ENCODE measurements around the gene PFDN4.

The PFDN4 gene

DNA sequence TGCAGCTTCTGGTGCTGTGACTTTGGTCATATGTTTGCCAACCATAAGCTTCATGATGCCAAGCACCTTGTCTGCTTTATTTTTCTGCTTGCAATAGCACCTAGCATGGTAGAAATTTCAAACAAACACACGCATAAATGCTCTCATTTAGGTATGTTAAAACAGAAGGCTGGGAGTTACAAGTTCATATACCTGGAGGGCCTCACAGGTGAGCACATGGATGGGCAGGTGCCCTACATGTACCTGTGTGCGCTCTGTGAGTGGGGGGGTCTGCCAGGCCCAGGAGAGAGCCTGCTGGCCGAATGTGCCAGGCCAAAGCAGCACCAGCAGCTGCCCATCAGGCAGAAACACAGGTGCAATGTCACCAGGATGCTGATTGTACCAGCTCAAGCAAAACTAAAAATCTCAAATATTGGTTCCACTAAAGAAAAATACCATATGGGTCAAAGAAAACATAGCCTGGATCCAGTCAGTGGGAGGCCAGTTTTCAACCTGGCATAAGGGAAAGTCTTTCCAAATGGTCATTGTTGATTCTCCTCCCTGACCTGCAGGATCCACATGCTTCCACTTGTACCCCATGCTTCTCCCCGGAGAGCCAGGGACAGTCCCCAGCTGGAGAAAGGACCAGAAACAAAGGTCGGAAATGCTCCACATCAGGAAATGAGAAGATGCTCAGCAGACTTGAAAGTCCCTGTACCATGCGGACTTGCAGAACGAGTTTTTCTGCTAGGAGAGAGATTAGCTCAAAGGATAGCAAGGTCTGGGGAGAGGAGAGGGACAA is 7.2 kb upstream of the PFDN4 start:
- no peak for DNase-seq (ENCODE audit: low spot score)

DNA sequence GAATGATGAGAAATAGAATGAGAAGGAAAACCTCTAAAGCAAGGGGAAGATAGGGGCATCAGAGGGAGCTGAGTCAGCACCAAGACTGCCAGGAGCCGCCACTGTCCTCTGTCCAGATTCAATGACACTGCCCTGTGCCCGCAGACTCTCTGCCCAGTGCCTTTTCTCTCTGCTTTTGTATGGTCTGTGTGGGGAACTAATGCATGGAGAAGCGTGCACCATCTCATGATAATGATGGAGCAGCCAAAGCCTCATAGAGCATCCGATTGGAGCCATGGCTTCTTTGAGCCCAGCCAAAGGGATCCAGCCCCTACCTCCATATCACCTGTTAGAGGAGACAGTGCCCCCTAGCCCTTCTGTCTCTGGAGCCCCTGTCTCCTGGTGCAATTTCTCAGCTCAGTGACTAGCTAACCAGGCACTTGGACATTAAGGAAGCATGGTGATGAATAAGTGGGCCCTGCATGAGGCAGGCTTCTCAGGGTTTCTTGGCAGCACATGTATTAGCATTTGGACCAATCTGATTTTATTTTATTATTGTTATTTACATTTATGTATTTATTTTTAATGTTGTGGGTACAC is 6.5 kb upstream of the PFDN4 start:
- DNase-seq (ENCODE audit: low spot score): no peak

DNA sequence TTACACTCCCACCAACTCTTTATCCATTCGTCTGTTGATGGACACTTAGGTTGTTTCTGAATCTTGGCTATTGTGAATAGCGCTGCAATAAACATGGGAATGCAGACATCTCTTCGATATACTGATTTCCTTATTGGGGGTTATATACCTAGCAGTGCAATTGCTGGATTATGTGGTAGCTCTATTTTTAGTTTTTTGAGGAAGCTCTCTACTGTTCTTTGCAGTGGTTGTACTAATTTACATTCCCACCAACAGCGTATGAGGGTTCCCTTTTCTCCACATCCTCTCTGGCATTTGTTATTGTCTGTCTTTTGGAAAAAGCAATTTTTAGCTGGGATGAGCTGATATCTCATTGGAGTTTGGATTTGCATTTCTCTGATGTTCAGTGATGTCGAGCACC is 4.6 kb upstream of the PFDN4 start:
- DNase-seq (ENCODE audit: low spot score): no peak

DNA sequence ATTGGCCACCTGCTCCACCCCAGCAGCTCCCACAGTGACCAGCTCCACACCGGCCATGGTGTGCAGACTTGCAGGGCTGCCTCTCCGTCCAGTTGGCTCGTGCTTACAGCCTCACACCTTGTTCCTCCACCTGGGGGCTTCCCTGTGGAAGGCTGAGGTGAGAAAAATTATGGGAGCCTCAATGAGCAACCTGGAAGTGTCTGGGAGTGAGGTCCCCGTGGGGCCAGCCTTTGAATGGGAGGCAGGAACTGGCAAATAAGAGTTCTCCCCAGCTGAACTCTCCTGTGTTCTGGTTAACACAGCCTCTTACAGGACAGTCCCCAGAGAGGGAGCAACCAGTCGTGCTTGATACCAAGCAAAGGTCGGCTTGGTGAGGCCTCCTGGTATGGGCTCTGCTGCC is 3.8 kb upstream of the PFDN4 start:
- DNase-seq (ENCODE audit: low spot score): no peak

DNA sequence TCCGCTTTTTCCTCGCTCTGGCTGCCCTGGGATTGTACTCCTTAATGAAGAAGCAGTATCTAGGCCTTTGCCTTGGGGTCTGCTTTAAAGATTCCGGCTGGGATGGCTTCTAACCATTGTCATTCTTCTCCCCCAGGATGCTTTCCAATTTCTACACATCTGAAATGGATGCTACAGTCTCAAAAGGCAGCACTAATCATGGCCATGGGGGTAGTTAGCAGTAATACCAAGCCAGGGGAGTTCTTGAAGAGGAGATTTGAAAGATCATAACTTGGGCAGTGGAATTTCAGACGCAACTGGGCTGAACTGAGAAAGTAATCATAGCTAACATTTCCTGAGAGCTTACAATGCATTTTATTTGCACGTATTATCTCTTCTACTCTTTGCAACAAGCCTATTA is 3.4 kb upstream of the PFDN4 start:
- no peak for DNase-seq (ENCODE audit: low spot score)

DNA sequence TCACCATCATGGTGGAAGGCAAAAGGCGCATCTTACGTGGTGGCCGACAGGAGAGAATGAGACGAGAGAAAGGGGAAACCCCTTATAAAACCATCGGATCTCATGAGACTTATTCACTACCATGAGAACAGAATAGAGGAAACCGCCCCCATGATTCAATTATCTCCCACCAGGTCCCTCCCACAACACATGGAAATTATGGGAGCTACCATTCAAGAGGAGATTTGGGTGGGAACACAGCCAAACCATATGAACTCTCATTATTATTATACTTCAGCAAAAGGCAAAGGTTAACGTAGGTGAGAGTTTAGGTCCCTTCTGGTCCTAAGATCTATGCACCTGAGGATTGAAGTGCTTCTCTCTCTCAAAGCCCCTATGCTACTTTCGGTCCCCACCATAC is 2.4 kb upstream of the PFDN4 start:
- no peak for DNase-seq (ENCODE audit: low spot score)

DNA sequence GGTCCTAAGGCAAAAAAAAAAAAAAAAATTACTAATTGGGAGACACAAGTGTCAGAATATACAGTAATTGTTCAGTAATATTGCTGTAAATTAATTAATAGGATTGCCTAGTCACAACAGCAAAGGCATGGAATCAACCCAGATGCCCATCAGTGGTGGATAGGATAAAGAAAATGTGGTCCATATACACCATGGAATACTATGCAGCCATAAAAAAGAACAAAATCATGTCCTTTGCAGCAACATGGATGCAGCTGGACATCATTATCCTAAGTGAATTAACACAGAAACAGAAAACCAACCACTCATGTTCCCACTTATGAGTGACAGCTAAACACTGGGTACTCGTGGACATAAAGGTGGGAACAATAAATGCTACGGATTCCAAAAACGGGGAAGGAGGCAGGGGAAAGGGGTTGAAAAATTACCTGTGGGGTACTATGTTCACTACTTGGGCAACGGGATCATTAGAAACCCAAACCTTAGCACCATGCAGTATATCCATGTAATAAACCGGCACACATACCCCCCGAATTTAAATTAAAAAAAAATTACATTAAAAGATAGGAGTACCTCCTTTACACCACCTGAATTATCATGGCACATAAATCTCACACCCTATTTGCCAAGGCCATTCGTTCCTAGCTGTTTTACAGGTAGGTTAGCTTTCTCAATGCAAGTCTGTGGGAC is 689 bp upstream of the PFDN4 start:
- DNase-seq (ENCODE audit: low spot score): no peak

DNA sequence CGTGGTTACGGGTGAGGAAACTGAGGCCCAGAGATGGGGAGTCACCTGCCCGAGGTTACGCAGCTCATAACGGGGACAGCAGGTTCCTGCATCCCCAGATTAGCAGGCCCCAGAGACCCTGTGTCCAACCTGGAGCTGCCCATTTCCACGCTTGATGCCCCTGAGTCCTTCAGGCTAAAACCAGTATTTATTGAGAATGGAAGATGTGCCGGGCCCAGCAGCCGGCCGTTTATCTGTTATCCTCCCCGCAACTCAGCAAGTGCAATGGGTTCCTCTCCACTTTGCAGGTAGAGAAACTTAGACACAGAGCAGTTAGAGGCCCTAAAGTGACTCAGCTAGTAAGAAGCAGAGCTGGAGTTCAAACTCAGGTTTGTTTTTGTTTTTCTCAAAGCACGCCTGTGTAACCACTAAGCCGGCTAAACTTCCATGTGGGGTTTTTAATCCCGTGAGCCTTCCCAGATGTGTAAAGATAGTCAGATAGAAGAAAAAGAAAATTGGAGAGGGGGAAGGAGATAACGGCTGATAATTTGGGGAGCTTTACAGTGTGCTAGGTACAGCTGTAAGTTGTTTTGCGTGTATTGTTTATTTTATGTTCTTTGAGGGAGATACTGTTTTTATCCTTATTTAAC is 775 bp downstream of the PFDN4 start:
- peak; percentile 19 for DNase-seq (ENCODE audit: low spot score)

DNA sequence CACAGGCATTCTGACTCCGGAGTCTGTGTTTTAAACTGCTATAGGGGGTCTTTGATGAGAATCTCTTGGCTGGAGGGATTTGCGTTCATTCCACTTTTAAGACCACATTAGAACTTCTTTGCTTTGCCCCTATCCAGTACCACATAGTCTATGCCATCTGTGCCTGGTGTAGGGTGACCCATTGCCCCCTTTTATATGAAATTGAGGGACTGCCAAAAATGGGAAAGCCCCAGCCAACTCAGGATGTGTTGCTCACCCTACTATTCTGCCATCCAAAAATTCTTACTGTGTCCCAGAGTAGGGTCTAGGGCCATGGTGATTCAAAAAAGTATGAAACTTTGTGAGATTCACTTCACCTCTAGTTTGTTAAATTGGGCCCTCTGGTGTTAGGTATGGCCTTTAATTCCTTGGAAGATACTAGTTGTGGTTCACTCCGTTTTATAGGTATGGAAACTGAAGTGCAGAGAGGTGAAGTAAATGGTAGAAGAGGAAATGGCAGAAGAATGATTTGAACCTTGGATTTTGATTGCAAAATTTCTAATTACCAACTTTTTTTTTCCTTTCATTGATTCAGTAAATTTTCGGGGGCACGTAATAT is 1.4 kb downstream of the PFDN4 start:
- no peak for DNase-seq (ENCODE audit: low spot score)

DNA sequence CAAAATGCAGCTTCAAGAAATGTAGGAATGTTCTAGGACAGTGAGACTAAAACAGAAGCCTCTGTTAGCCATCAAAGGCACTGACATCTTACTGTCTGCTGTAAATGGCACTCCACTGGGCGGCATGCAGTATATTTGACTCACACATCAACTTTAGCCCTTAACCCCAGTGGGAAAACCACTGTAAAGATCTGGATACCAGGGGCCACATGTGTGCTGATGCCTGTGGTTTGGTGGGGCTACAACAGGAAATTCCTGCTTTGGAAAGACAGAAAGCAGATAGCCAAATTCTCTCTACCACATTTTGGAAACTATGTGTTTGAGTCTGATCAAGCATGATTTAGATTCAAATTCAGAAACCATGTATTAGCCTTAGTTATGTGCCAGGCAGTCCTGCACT is 4.3 kb downstream of the PFDN4 start:
- DNase-seq (ENCODE audit: low spot score): no peak

DNA sequence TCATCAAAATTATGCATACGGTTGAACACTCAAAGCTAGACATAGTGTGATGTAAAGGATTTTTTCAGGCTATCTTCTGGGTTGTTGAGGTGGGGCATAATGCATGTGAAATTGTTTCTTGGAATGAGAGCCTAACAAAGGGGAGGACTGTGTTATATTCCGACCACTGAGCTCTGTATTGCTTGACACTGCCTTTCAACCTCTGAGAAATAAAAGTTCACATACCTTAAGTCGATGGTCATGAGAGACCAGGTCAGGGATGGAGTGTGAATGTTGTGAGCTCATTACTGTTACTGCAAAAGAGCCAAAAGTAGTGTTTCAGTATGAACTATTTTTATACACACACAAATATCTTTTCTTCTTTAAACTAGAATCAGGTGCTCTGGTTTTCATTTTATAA is 5.0 kb downstream of the PFDN4 start:
- no peak for DNase-seq (ENCODE audit: low spot score)

DNA sequence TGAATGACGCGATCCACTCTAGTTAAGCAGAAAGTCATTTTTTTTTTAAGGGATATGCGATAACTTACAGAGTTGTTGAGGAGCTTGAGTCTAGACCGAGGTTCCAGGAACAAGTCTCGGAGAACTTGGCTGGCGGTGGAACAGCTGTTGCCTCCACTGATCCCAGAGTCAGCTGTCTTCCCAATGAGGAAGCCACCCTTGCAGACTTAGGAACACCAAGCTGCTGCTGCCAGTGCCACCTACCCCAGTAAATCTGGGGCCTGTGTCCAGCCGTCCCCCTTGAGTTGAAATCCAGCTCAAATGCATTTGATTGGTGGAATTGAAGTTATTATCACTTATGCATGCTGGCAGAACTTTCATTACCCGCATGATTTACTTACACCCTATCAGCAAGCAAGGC is 6.7 kb downstream of the PFDN4 start:
- DNase-seq (ENCODE audit: low spot score): no peak

DNA sequence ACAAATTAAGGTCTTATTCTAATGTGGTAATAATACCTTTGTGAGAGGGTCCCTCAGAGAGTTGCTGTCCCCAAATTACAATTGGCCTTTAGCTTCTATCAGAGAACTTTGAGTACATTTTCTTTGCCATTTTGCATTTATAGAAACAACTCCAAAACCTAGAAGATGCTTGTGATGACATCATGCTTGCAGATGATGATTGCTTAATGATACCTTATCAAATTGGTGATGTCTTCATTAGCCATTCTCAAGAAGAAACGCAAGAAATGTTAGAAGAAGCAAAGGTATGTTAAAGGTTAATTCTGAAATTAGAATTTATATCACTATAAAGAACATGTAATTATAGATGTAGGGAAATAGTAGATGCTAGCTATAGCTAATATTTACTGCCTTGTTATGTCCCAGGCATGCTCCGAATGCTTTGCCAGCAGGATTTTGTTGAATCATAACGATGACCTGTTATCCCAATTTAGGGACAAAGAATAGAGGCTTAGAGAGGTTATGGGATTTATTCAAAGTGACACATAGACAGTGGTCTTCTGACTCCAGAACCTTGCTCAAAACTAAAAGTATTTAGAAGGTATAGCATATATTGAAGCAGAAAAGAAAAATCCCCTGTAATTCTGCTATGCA is 7.4 kb downstream of the PFDN4 start:
- no peak for DNase-seq (ENCODE audit: low spot score)

DNA sequence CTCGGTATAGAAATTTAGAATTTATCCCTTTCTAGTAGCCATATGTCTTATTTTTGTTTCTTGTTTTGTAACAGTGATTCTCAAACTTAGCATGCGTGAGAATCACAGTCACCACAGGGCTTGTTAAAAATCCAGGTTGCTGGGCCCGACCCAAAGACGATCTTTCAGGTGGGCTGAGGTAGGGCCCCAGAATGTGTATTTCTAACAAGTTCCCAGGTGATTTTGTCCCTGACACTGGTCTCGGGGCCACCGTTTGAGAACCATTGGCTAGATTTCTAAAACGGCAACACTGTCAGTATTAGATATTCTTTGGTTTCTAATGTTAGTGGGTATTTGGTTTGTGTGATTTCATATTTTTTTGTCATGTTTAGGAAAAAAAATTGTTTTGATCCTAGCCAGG is 9.9 kb downstream of the PFDN4 start:
- no peak for DNase-seq (ENCODE audit: low spot score)

DNA sequence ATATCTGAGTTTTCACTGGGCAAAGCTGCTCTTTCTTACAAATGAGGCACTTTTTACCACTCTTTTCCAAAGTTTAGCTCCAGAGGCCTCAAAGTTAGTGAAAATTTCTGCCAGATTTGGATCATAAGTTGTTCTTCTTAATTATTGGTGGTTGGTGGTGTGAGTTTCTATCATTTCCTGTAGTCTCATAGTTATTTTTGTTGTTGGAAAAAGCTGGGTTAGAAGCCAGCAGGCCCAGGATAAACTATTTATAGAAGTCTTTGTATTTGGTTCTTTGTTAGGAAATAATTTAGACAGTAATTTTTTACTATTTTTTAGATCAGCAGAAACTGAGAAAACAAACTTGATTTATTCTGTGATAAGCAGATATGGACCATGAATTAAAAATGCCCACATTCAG is 10.6 kb downstream of the PFDN4 start:
- no peak for DNase-seq (ENCODE audit: low spot score)

DNA sequence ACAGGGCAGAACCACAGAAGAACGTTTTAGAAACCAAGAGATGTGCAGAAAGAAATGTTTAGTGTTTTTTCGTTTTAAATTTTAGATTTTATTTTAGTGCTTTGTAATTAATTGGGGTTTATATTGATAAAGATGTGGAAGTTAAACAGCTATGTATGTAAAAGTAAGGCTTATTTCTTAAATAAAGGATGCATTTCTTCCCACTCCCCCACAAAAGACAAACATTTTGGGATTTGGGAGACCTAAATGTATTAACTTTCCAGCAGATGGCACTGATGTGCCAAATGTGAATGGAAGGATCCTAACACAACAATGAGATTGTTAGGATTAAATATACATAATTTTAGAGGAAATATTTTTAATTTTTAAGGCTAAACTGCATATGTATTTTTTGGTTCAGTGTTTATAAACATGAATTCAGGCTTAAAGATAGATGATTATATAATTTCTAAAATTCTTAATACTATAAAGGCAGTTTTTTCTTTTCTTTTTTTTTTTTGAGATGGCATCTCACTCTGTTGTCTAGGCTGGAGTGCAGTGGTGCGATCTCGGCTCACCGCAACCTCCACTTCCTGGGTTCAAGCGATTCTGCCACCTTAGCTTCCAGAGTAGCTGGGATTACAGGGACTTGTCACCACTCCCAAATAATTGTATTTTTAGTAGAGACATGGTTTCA is 12.0 kb downstream of the PFDN4 start:
- peak; percentile 69 for DNase-seq (ENCODE audit: low spot score)

DNA sequence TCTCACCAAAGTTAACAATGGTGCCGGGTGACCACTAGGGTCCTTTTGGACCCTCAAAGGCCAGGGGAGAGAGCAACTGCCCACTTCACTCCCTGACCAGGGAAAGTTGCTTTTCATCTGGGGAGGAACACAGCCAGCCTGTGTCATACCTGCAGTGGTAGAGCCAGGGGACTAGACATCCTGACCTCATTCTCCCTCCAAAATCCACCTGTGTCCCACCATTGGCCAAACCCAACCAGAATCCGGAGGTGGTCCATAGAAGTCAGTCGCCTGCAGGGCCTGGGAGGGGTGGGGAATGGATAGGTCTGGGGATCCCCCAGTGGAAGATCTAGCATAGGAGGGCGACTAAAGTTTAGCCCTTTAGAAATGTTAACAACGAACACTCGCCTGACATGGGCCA is 12.8 kb downstream of the PFDN4 start:
- no peak for DNase-seq (ENCODE audit: low spot score)

DNA sequence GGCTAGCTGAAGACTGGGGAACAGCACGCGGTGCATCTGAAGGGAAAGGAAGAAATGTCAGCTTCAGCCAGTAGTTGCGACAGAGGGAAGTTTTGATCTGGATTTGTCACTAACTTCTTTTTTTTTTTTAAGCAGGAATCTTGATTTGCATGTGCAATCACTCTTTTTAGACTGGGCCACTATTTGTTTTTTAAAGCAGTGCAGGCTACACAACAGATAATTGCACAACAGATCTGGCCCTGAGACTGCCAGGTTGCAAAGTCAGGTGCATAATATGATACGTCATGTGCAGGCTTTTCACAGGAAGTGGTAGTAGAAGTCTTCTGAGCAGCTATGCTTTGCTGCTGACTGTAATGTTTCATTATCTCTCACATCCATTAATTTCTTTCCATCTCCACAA is 13.5 kb downstream of the PFDN4 start:
- DNase-seq (ENCODE audit: low spot score): no peak

DNA sequence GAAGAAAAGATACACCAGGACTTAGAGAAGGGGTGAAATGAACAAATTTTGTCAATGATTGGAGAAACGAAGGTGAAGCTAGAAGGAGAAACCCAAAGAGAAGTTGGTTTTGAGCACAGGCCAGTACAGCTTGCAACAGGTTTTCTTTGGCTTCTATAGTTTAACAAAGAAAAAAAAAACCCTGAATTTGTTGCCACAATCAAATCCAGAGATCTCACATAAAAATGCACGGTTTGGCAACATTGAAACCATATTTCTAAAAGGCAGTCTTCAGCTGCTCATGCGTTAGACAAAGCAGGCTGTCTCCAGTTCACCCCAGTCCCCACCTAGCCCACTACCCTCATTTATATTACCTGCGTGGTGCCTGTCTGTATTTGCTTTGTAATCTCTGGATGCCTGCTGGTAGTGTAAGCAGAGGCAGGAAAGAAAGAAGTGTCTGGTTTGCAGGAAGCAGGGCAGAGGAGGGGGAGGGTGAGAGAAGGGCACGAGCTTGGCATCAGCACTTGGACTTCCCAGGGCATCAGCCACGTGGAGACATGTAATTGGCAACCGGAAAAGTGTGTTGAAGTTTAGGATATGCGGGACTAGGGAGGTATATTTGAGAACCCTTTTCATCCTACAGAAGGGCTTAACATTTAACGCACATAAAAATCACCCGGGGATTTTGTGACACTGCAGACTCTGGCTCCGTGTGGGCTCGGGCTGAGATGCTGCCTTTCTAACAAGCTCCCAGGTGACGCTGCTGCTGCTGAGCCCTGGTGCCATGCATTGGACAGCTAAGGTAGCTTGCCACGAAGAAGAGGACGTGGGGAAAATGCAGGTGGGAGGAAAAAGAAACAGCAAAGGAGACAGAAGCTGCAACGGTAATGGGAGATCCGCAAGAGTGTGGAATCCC is 14.4 kb downstream of the PFDN4 start:
- no peak for DNase-seq (ENCODE audit: low spot score)

DNA sequence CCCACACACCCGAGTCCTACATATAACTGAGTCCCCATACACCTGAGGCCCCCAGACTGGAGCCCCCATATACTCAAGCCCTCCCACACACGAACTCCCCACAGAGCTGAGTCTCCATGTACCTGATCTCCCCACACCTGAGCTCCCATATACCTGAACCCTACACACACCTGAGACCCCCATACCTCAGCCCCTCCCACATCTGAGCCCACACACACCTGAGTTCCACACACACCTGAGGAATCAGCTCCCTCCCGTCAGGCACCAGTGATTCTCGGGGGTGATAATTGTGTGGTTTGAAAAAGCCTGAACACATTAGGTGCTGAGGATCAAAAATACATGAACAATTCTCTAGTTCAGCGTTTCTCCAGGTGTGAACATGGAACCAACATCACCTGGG is 15.4 kb downstream of the PFDN4 start:
- no peak for DNase-seq (ENCODE audit: low spot score)

DNA sequence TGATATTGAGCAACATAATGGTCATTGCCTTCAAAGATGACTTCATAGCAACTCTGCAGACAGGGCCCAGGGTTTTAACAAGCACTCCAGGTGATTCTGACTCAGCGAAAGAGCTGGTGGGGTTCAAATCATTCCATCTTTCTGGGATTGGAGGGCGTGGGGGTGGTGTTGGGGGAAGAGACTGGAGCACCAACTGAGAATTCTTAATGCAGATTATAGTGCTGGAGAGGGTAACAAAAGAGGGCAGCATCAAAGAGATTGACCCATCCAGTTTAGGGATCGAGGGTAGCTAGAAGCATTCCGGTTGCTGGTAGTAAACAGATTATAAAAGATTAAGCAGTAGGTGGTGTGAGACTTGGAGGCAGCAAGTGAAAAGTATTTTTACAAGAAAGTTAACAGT is 15.9 kb downstream of the PFDN4 start:
- DNase-seq (ENCODE audit: low spot score): no peak
